ENCODE results near the gene KCTD5.
"Not testable (repeated sequence)": the region's sequence is repeated elsewhere in the genome, so short reads cannot be mapped to it uniquely, and the experiment has no call there.

Gene KCTD5

DNA sequence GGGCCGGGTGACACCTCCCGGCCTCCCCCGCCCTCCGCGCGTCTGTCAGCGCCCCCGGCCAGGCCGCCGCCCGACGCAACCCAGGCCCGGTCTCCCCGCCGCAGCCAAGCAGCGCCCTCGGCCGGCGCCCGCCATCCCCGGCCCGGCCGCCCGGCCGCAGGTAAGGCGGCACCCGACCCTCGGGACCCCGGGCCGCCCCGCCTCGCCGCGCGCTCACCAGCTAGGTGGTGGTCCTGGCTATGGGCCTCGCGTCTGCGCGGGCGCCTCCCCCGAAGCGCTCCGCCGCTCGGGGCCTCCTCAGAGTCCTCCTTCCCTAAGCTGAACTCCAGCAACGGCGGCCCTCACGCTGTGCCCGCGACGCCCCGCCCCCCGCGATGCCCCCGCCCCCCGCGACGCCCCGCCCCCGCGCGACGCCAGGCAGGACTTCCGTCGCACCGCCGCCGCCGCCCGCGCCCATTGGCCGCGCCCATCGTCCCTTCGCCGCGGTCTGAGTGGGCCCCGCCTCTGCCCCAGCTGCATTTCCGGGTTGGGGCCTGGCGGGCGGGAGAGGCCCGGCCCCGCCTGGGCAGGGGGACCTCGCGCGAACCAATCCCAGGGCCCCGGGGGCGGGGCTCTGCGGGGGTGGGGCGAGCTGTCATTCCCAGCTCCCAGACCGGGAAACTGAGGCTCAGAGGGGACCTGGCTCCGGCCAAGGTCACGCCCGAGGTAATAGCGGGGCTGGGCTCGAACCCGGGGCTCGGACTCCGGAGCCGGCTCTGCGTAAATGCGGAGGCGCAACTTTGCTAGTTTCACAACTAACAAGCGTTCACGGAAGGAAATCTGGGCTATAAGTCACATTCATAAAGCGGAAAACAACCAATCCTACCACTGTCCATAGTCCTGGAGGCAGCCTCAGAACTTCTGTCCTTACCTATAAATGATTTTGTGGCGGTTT lies 9.0 kb upstream of the KCTD5 start:
- DNase-seq (ENCODE audit: low read depth): peak; percentile 91

GRCh38 chr16:2675021-2675420 lies 7.3 kb upstream of the KCTD5 start:
- no peak for DNase-seq (ENCODE audit: low read depth)

- DNase-seq (ENCODE audit: low read depth): no peak
Measured at GRCh38 chr16:2675714-2676113, 6.6 kb upstream of the KCTD5 start.

DNA sequence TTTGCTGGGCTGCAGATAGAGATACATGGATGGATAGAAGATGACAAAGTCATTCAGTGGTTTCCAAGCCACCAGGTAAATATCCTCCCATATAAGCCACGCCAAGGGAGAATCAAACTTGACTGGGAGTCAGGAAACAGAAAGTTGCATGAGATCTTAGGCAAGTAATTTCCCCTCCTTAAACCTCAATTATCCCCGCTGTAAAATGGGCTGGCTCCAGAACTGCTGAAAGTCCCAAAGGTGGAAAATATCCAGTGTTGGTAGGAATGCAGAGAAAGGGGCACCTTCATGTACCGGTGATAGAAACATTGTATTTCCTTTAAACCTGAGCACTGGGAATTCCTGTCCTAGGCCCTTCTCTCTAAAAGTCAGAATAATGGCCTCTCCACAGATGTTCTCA lies 5.4 kb upstream of the KCTD5 start:
- not testable (repeated sequence) for DNase-seq (ENCODE audit: low read depth)

GRCh38 chr16:2678206-2678965 lies 3.9 kb upstream of the KCTD5 start:
- DNase-seq (ENCODE audit: low read depth): not testable (repeated sequence)

DNA sequence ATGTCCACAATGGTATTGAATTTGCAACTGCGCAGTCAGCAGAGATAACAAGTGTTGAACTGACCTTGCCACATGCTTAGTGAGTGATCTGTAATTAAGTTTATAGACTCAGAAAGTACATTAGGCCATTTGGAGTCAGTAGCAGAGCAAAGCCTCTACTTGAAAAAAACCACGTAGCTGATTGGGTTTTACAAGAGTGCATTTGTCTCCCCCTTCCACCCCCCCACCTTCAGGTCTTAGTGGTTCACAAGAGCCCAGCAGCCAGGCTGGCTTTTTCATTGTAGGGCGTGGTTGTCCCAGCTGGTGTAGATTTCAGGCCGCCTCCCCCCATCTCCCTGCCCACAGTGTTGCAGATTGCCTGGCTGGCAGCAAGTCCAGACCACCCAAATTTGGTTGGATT lies 2.4 kb upstream of the KCTD5 start:
- DNase-seq (ENCODE audit: low read depth): not testable (repeated sequence)

DNA sequence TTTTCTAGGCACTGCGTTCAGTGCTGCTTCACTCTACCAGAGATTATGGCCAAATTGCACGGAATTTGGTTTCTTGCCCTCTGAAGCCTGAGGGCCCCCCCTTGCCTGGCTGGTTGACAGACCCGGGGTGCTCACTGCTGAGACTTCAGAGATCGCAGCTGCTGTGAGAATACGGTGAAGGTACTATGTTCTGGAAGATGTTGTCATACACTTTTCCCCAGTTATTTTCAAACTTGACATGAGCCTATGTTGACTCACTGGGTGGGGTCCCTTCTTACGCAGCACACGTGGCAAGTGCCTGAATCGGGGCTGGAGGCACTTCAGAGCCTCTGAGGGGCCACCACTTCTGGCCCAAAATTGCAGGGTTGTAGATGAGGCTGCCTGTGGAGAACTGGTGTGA lies 2.0 kb upstream of the KCTD5 start:
- not testable (repeated sequence) for DNase-seq (ENCODE audit: low read depth)

- not testable (repeated sequence) for DNase-seq (ENCODE audit: low read depth)
Measured at GRCh38 chr16:2683041-2683440, 718 bp downstream of the KCTD5 start.

- not testable (repeated sequence) for DNase-seq (ENCODE audit: low read depth)
Measured at GRCh38 chr16:2686075-2686474, 3.8 kb downstream of the KCTD5 start.

DNA sequence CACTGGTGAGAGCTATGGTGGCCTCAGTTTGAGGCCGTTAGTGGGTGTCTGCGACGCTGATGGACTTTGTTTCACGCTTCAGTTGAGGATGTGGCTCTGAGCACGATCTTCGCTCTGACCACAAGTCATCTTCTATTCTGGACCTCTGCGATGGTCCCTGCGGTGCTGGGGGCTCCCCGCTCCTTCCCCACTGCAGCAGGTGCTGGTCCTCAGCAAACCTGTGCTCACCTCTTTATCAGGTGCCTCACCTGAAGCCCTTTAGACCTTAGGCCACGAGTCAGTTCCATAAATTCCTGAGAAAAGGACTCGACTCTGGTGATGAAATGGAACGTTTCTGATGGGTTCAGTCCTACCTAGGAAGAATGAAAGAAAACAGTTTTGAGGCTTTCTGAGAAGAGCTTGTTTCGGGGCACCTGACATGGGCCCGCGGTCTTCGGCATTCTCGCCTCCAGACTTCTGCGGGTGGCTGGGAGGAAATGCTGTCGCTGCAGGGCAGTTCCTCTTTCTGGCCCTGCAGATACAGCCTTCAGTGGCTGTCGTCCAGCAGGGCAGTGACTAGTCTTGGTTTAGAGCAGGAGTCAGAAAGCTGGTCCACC lies 4.7 kb downstream of the KCTD5 start:
- no peak for DNase-seq (ENCODE audit: low read depth)

- DNase-seq (ENCODE audit: low read depth): no peak
Measured at GRCh38 chr16:2687531-2688308, 5.4 kb downstream of the KCTD5 start.

DNA sequence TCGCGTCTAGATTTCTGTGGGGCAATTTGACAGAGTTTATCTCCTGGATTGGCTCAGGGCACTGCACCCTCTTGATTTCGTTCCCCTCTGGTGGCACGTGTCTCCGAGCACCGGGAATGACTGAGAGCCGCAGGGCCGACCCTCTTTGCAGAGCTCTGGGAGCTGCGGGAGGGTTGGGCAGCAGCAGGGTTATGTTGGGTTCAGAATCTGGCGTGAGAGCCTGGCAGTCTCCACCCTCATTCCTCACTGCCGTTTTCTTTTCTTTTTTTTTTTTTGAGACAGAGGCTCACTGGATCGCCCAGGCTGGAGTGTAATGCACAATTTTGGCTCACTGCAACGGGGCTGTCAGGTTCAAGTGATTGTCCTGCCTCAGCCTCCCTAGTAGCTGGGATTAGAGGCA lies 7.1 kb downstream of the KCTD5 start:
- DNase-seq (ENCODE audit: low read depth): not testable (repeated sequence)

DNA sequence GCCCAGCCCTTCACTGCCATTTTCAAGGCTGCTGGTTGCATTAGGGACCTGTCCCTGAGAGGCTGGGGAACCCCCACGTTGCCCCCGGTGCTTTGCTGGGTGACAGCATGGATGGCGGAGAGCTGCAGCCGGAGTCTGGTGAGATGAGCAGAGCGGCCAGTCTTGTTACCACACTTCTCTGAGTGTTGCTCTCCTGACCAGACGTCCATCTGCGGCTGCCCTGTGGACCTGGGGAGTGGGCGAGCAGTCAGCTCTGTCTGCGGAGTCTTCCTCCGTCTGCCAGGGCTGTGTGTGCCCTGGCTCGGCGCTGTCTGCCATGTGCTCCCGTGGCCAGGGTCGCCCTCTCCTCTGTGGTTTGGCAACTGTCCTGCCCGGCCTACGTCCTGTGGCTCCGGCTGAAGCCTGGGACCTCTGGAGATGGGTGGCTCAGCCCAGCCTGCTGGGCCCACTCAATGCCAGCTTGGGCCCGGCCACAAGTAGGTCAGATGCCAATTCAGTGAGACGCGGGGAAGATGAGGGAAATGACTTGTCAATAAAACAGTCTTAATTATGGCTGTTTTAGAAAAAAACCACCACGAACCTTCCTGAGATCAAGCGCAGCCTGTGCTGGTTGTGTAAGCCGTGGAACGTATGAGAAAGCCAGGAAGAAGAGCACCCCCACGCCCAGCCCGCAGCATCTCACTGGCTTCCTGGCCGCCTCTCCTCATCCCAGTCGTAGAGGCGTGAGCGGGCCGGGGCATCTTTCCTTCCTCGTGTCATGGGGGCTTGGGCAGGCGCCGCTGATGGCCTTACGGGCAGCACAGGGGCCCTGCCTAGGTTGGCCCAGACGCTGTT lies 7.9 kb downstream of the KCTD5 start:
- peak; percentile 26 for DNase-seq (ENCODE audit: low read depth)

- no peak for DNase-seq (ENCODE audit: low read depth)
Measured at GRCh38 chr16:2690852-2691251, 8.5 kb downstream of the KCTD5 start.

GRCh38 chr16:2691491-2692248 lies 9.3 kb downstream of the KCTD5 start:
- no peak for DNase-seq (ENCODE audit: low read depth)

DNA sequence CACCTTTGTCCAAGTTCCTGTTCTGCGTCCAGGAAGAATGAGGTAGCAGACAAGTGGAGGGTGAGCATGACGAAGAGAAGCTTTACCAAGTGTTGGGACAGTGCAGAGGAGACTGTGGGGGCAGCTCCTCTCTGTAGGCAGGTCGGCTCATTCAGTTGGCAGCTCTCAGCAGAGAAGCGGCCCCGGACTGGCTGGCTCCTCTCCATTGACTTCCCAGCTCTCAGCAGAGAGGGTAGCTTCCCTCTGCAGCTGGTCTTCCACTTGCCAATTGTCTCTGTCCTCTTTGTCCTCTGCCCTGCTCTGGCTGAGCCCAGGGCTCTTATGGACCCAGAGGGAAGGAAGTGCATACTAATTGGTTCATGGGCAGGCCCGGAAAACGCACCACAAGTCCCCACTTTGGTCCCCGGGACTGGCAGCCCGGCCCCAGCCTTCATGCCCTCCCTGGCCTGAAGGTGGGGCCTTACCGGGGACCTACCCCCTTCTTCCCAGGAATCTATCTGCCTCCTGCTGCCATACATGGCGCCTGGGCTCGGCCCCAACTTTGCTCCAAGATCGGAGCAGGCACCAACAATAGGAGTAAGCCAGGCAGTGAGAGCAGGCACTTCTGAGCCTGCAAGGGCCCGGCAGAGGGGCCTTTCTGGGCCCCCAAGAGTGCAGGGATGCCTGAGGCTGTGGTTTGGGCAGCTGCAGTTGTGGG lies 10.1 kb downstream of the KCTD5 start:
- DNase-seq (ENCODE audit: low read depth): no peak

DNA sequence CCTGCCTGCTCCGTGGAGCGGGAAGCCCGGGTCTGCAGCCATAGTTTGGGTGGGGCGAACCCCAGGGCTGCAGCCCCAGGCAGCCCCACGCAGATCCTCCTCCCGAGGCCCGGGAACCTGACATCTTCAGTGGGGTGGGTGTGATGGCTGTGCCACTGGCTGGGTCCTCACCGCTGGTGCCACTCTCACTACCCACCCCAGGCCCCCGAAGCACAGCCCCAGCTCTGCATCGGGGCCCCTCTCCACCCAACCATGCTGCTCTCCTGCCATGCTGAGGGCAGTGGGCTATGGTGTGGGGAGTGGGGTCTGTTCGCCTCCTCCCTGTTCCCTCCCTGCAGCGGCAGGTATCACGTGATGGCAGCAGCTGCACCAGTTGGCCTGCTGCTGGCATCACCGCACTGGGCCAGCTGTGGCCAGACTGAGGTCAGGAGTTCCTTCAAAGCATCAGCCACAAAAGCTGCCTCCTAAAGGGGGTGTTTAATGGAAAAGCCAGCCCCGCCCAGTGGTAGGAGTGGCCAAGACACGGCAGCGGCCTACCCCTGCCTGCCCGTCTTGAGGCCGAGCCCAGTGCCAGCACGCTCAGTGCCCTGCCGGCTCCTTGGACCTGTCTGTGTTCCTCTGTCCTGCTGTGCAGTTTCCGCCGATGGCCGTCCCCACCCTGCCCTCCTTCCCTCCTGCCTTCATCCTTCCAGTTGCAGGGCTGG lies 10.8 kb downstream of the KCTD5 start:
- DNase-seq (ENCODE audit: low read depth): no peak

DNA sequence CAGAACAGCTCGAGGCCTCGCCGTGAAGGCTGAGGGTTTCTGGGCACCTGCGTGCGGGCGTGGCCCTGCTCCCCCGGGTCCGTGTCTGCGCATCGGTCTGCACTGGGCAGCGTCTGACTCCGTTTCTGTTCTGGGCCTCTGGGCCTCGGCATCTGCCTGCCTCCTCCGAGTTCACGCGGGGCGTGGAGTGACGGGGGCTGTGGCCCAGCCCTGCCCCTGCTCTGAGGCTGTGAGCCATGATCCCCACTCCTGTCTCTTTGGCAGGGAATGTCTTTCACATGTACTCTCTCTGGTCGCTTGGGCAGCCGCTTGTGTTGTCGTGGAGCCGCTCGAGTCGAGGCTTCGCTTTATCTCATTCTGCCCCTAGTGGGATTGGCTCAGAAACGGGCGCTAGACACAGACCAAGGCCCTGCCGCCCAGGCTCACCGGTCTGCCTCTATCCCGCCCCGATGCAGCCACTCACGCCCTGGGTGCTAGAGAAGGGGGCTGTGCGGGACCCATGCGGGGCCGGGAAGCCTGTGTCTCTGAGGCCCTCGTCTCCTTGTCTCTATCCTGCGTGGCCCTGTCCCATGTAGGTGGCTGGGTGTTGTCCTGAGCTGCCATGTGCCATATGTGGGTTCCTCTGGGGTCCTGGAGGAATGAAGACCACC lies 14.4 kb downstream of the KCTD5 start:
- not testable (repeated sequence) for DNase-seq (ENCODE audit: low read depth)

Data from stromal cell of bone marrow (primary cell).